Mesothelial cell of epicardium (in vitro differentiated cells): ENCODE results near the gene MGAT5. TPM values are rescaled to one million over a fixed set of nuclear protein-coding genes. Genes with fewer than 3 reads are reported as not detected.

Experiments used
- DNase-seq, 2 experiments: peaks; one replicate each; pipeline ENCODE4 v3.0.0; 2021; ENCODE audit warnings: low spot score in 2 of 2; ENCODE audit not compliant: unreplicated experiment in 2 of 2
- H3K27ac Mint-ChIP-seq: 2 replicates; pipeline ENCODE4 v1.8.0; 2021; ENCODE audit warnings: mixed read lengths
- H3K27me3 Mint-ChIP-seq: 2 replicates; pipeline ENCODE4 v1.8.0; 2021; ENCODE audit warnings: low read depth, mixed read lengths
- H3K36me3 Mint-ChIP-seq: 2 replicates; pipeline ENCODE4 v1.8.0; 2021; ENCODE audit warnings: mixed read lengths
- H3K4me1 Mint-ChIP-seq: 2 replicates; pipeline ENCODE4 v1.8.0; 2021; ENCODE audit warnings: mixed read lengths
- H3K4me3 Mint-ChIP-seq: 2 replicates; pipeline ENCODE4 v1.8.0; 2021; ENCODE audit warnings: mild to moderate bottlenecking, moderate library complexity, mixed read lengths
- H3K9me3 Mint-ChIP-seq: 2 replicates; pipeline ENCODE4 v1.8.0; 2021; ENCODE audit warnings: mixed read lengths
- CTCF ChIP-seq: fragments of 200-600 bp; sonication (generic); IDR thresholded peaks from one replicate; pipeline ENCODE4 v1.5.0; 2021; ENCODE audit warnings: antibody characterized with exemption; ENCODE audit not compliant: unreplicated experiment
- total RNA-seq: library from RNA; stranded (reverse); gene quantifications from 3 replicates; pipeline ENCODE4 v1.2.1, GENCODE V29; 2021

MGAT5 gene
- total RNA-seq, 1 donor from 2014 or later = 41.1 TPM

- H3K4me1 Mint-ChIP-seq = peaks cover 11% of the 10 kb centered on the region
Measured at GRCh38 chr2:134319596-134320254, 65.9 kb downstream of the MGAT5 start.

GRCh38 chr2:134320930-134321329 lies 67.1 kb downstream of the MGAT5 start:
- TF ChIP-seq CTCF = no peak
- Mint-ChIP-seq H3K27me3 (no peaks in the 10 kb centered on the region), H3K27ac (no peak overlapping the region), H3K36me3 (peaks cover 14% of the 10 kb centered on the region), H3K4me3 (no peak overlapping the region), H3K9me3 (peaks cover 5% of the 10 kb centered on the region), H3K4me1 (peaks cover 9% of the 10 kb centered on the region)
- DNase-seq = no peak

More at GRCh38 chr2:134319596-134320254, 65.9 kb downstream of the MGAT5 start:
- no peak for TF ChIP-seq CTCF
- Mint-ChIP-seq H3K27me3 (no peaks in the 10 kb centered on the region), H3K4me3 (no peak overlapping the region), H3K27ac (no peak overlapping the region), H3K9me3 (peaks cover 5% of the 10 kb centered on the region), H3K36me3 (peaks cover 14% of the 10 kb centered on the region)
- DNase-seq = no peak

GRCh38 chr2:134323777-134324176 lies 69.9 kb downstream of the MGAT5 start:
- no peak for DNase-seq
- H3K27me3 Mint-ChIP-seq = no peaks in the 10 kb centered on the region
- peaks cover 15% of the 10 kb centered on the region for H3K36me3 Mint-ChIP-seq
- H3K4me3 Mint-ChIP-seq = no peak overlapping the region
- peaks cover 9% of the 10 kb centered on the region for H3K4me1 Mint-ChIP-seq
- no peak overlapping the region for H3K27ac Mint-ChIP-seq
- peaks cover 5% of the 10 kb centered on the region for H3K9me3 Mint-ChIP-seq
- TF ChIP-seq CTCF = no peak

- H3K27ac Mint-ChIP-seq = no peak overlapping the region
- no peaks in the 10 kb centered on the region for H3K27me3 Mint-ChIP-seq
- H3K9me3 Mint-ChIP-seq = peaks cover 5% of the 10 kb centered on the region
Measured at GRCh38 chr2:134324430-134324829, 70.6 kb downstream of the MGAT5 start.

GRCh38 chr2:134324947-134325346 lies 71.1 kb downstream of the MGAT5 start:
- Mint-ChIP-seq H3K4me3 (no peak overlapping the region), H3K4me1 (peaks cover 9% of the 10 kb centered on the region), H3K9me3 (peaks cover 5% of the 10 kb centered on the region), H3K27me3 (no peaks in the 10 kb centered on the region), H3K27ac (no peak overlapping the region), H3K36me3 (peaks cover 11% of the 10 kb centered on the region)
- no peak for TF ChIP-seq CTCF
- no peak for DNase-seq

More at GRCh38 chr2:134324430-134324829, 70.6 kb downstream of the MGAT5 start:
- no peak for DNase-seq
- no peak for TF ChIP-seq CTCF
- H3K36me3 Mint-ChIP-seq = peaks cover 11% of the 10 kb centered on the region
- H3K4me3 Mint-ChIP-seq = no peak overlapping the region
- H3K4me1 Mint-ChIP-seq = peaks cover 9% of the 10 kb centered on the region
